Endothelial cell (in vitro differentiated cells): ENCODE measurements around the gene KXD1. TPM values are rescaled to one million over a fixed set of nuclear protein-coding genes. Genes with fewer than 3 reads are reported as not detected.

Experiments
- DNase-seq: peaks from one replicate; pipeline ENCODE4 v3.0.0; 2021; ENCODE audit warnings: low spot score
- H3K27ac Mint-ChIP-seq: one replicate; pipeline ENCODE4 v1.8.0; 2021; ENCODE audit warnings: mixed read lengths, inconsistent platforms; ENCODE audit not compliant: unreplicated experiment
- H3K27me3 Mint-ChIP-seq: one replicate; pipeline ENCODE4 v1.8.0; 2021; ENCODE audit warnings: mild to moderate bottlenecking, moderate library complexity, mixed read lengths, inconsistent platforms; ENCODE audit not compliant: unreplicated experiment
- H3K36me3 Mint-ChIP-seq: one replicate; pipeline ENCODE4 v1.8.0; 2021; ENCODE audit warnings: mild to moderate bottlenecking, low read depth, mixed read lengths, inconsistent platforms; ENCODE audit not compliant: unreplicated experiment
- H3K4me1 Mint-ChIP-seq: one replicate; pipeline ENCODE4 v1.8.0; 2021; ENCODE audit warnings: mild to moderate bottlenecking, mixed read lengths, inconsistent platforms; ENCODE audit not compliant: unreplicated experiment
- H3K4me3 Mint-ChIP-seq: one replicate; pipeline ENCODE4 v1.8.0; 2021; ENCODE audit warnings: mild to moderate bottlenecking, mixed read lengths, inconsistent platforms; ENCODE audit not compliant: unreplicated experiment
- H3K9me3 Mint-ChIP-seq: one replicate; pipeline ENCODE4 v1.8.0; 2021; ENCODE audit warnings: mixed read lengths, inconsistent platforms; ENCODE audit not compliant: unreplicated experiment
- total RNA-seq: library from RNA; stranded (reverse); fragmentation: NEBNext Ultra II Directional; extraction: Animal tissue kit (Norgen Biotek cat#: 25700); gene quantifications from one replicate; pipeline ENCODE4 v1.2.1, GENCODE V29; 2021; ENCODE audit not compliant: unreplicated experiment
- TF ChIP-seq, protein P1 (sequence below): fragments of 200-600 bp; sonication (generic); IDR thresholded peaks from one replicate; pipeline ENCODE4 v1.5.0; 2021; ENCODE audit warnings: antibody characterized with exemption; ENCODE audit not compliant: unreplicated experiment

Gene KXD1
- total RNA-seq, 1 donor from 2014 or later: 105 TPM

DNA sequence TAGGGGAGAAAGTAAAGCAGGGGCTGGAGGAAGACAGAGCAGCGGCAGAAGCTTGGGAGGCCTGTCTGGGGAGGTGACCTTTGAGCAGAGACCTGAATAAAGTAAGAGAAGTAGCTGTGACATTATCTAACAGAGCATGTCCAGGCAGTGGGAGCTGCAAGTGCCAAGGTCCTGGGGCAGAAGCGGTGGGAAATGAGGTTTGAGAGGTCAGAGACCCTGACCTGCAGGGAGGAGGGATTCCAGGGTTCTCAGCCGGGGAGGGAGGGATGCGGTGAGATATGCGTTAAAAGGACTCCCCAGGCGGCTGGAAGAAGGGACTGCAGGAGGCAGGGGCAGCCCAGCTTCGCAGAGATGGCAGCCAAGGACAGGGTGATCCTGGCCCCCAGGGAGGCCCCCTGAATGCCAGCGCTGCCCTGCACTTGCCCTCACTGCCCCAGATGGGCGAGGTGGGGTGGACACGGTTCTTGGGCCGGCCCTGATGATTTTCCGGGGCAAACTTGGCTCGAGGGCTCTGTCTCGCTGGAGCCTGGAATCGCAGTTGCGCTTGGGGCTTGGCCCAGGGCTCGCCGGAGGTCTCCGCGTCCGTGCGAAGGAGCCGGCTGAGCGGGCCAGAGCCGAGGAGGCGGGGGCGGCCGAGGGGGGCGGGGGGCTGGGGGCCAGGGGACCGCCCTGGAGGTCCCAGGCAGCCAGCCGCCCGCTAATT lies 45.7 kb downstream of the KXD1 start:
- peaks cover 9% of the 10 kb centered on the region for H3K4me1 Mint-ChIP-seq
- peaks cover 38% of the 10 kb centered on the region for H3K27me3 Mint-ChIP-seq
- H3K4me3 Mint-ChIP-seq: no peak overlapping the region
- H3K9me3 Mint-ChIP-seq: no peaks in the 10 kb centered on the region
- no peak overlapping the region for H3K27ac Mint-ChIP-seq
- H3K36me3 Mint-ChIP-seq: peaks cover 4% of the 10 kb centered on the region
- DNase-seq: peak; percentile 36
- TF ChIP-seq, protein P1, sequence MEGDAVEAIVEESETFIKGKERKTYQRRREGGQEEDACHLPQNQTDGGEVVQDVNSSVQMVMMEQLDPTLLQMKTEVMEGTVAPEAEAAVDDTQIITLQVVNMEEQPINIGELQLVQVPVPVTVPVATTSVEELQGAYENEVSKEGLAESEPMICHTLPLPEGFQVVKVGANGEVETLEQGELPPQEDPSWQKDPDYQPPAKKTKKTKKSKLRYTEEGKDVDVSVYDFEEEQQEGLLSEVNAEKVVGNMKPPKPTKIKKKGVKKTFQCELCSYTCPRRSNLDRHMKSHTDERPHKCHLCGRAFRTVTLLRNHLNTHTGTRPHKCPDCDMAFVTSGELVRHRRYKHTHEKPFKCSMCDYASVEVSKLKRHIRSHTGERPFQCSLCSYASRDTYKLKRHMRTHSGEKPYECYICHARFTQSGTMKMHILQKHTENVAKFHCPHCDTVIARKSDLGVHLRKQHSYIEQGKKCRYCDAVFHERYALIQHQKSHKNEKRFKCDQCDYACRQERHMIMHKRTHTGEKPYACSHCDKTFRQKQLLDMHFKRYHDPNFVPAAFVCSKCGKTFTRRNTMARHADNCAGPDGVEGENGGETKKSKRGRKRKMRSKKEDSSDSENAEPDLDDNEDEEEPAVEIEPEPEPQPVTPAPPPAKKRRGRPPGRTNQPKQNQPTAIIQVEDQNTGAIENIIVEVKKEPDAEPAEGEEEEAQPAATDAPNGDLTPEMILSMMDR: no peak

DNA sequence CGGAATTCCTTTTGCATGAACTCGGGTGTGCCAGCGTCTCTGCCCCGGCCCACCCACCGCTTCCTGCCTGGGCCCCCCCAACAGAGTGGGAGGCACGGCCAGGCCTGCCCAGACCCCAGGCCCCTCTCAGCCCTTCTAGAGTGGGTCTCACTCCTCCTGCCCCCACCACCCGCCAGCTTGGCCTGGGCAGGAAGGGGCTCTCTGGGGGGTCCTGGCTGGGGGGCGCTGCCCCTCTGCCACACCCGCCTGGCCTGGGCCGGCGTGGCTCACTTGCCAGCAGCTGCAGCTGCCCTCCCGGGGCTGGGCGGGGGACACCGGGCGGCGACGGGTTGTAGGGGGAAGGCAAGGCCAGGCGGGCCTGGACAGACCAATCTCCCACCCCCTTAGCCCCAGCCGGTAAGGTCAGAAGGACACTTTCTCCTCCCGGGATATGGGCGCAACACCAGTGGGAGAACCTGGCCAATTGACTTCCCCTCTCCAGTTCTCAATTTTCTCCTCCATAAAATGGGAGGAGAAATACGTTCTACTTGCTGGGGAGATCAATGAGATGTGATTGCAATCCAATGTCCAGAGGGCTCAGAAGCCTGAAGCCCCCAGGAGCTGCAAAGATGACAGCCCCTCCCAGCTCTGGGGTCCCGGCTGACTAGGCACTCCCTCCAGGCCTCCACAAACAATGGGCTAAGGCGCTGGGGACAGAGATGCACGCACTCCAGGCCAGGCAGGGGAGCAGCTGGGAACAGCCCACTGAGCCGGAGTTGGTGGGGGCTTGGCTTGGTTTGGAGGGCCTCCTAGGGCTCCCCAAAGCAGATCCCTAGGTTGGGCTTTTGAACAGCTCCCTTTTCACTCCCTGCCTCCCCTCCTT lies 46.5 kb downstream of the KXD1 start:
- no peak overlapping the region for H3K4me3 Mint-ChIP-seq
- H3K27me3 Mint-ChIP-seq: peaks cover 38% of the 10 kb centered on the region
- DNase-seq: no peak
- H3K27ac Mint-ChIP-seq: no peak overlapping the region
- TF ChIP-seq, protein P1: no peak
- peaks cover 7% of the 10 kb centered on the region for H3K36me3 Mint-ChIP-seq
- H3K4me1 Mint-ChIP-seq: peaks cover 12% of the 10 kb centered on the region
- H3K9me3 Mint-ChIP-seq: no peaks in the 10 kb centered on the region

DNA sequence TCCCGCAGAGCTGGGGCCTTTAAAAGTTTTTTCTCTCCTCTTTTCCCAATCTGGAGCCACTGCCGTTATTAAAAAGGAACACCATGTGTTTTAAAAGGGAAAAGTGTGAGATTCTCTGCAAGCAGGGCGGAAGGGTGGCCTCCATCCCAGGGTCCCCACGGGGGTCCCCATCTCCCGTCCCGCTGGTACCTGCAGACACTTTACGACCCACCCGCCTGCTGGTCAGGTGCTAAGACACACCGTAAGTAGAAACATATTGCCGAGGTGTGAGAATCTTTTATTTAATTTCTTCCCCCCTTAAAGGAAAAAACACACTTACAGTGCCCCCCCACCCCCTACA lies 47.1 kb downstream of the KXD1 start:
- no peak for DNase-seq

DNA sequence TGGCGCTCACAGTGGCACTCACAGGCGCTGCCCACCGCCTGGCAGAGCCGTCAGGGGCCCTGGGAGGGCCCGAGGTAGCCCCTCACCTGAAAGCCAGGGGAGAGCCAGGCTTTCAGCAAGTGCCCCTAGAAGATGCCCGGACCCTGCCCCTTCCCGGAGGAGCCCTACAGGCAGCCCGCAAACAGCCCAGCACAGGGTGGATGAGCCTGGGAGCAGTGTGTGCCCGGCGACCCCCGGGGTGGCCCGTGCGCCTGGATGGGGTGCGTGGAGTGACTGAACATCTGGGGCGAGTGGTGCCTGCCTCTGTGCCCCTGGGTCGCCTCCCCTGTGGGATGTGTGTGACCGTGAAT lies 47.5 kb downstream of the KXD1 start:
- H3K4me3 Mint-ChIP-seq: peak overlapping the region; percentile 76
- H3K9me3 Mint-ChIP-seq: no peaks in the 10 kb centered on the region
- TF ChIP-seq, protein P1: no peak
- H3K27me3 Mint-ChIP-seq: peaks cover 38% of the 10 kb centered on the region
- H3K27ac Mint-ChIP-seq: peak overlapping the region; percentile 77
- H3K36me3 Mint-ChIP-seq: peaks cover 7% of the 10 kb centered on the region
- peaks cover 12% of the 10 kb centered on the region for H3K4me1 Mint-ChIP-seq
- no peak for DNase-seq

More for the DNA sequence above, 47.1 kb downstream of the KXD1 start:
- peaks cover 36% of the 10 kb centered on the region for H3K27me3 Mint-ChIP-seq
- H3K4me3 Mint-ChIP-seq: no peak overlapping the region
- H3K27ac Mint-ChIP-seq: no peak overlapping the region
- TF ChIP-seq, protein P1: no peak
- no peaks in the 10 kb centered on the region for H3K9me3 Mint-ChIP-seq
- H3K36me3 Mint-ChIP-seq: peaks cover 7% of the 10 kb centered on the region
- peaks cover 12% of the 10 kb centered on the region for H3K4me1 Mint-ChIP-seq
